ENCODE measurements around the gene MMRN2.
A peak's percentile ranks its signal among the peaks of the same experiment; 100 is the strongest.

The MMRN2 gene

DNA sequence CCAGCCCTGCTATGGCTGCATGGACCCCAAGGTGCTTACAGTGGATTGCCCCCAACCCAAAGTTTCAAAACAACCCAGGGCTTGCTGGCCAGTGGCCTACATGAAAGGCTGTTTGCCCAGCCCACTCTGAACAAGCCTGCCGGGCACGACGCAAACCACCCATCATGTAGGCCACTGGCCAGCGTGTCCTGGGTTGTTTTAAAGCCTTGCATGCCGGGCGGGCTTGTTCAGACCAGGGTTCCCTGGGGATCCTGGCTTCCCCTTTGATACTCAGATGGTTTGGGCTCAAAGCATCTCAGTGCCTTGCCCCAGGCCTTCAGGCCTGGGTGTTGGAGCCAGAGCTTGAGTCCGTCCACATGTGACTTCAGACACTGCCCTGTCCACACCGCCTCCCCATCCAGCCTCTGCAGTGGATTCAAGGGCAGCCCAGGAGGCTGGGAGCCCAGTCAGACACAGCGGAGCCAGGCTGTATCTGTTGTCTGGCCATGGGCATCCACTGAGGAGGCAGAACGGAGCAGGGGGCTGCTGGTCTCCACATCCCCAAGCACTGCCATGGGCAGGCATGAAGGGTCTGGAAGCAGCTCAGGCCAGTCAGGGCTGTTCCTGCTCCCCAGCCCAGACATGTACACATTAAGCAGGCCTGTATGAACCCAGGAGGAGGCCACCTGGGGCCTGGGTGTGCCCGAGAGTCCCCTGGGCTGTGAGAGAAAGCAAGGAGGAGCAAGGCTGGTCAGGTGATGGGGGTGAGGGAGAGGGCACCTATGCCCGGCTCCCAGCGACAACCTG lies 6.8 kb upstream of the MMRN2 start:
- H3K4me3 Mint-ChIP-seq = no peak overlapping the region
- DNase-seq (peak; percentile 1), ATAC-seq (no peak)
- H3K9me3 Mint-ChIP-seq = no peaks in the 10 kb centered on the region
- H3K4me1 Mint-ChIP-seq = peaks cover 26% of the 10 kb centered on the region
- peaks cover 8% of the 10 kb centered on the region for H3K27me3 Mint-ChIP-seq
- no peak overlapping the region for H3K27ac Mint-ChIP-seq
- H3K36me3 Mint-ChIP-seq (ENCODE audit: low read depth) = no peaks in the 10 kb centered on the region

DNA sequence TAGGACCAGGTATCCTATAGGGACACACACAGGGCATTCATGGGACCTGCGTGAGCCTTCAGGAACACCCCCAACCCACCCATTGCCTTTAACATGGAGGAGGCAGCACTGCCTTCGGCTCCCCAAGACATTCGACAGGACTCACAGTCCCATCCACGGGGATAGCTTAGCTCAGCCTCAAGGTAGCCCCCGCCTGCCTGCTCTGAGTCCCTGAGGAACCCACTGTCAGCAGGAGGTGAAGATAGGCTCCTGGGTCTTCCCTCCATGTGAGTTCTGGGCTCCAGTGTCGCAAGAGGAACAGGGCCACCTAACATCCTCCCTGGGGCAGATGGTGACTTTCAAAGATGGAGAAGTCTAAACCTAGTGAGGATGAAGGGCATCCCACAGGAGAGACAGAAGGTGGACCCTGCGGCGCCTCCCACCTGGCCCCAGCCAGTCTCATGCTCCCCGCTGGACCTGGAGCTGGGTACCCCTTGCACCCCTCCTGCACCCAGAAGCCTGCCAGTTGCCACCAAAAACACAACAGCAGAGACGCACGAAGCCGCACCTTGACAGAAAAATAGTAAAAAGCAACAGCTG lies 6.0 kb upstream of the MMRN2 start:
- Mint-ChIP-seq H3K27me3 (peaks cover 4% of the 10 kb centered on the region), H3K4me1 (peaks cover 21% of the 10 kb centered on the region), H3K9me3 (no peaks in the 10 kb centered on the region), H3K27ac (no peak overlapping the region), H3K36me3 (ENCODE audit: low read depth) (no peaks in the 10 kb centered on the region), H3K4me3 (no peak overlapping the region)
- DNase-seq (peak; percentile 1), ATAC-seq (no peak)

DNA sequence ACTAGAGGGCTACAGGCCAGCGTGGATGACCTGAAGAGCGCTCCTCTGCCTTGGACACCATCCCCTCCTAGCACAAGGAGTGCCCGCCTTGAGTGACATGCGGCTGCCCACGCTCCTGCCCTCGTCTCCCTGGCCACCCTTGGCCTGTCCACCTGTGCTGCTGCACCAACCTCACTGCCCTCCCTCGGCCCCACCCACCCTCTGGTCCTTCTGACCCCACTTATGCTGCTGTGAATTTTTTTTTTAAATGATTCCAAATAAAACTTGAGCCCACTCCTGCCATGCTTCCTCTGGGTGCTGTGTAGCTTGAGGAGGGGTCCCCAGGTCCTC lies 5.5 kb upstream of the MMRN2 start:
- no peaks in the 10 kb centered on the region for H3K9me3 Mint-ChIP-seq
- H3K27me3 Mint-ChIP-seq = peaks cover 3% of the 10 kb centered on the region
- ATAC-seq = no peak
- H3K4me3 Mint-ChIP-seq = no peak overlapping the region
- no peak for DNase-seq
- H3K36me3 Mint-ChIP-seq (ENCODE audit: low read depth) = no peaks in the 10 kb centered on the region
- no peak overlapping the region for H3K27ac Mint-ChIP-seq
- H3K4me1 Mint-ChIP-seq = peaks cover 21% of the 10 kb centered on the region

GRCh38 chr10:86962136-86962980 lies 4.9 kb upstream of the MMRN2 start:
- H3K36me3 Mint-ChIP-seq (ENCODE audit: low read depth) = no peaks in the 10 kb centered on the region
- H3K9me3 Mint-ChIP-seq = no peaks in the 10 kb centered on the region
- no peaks in the 10 kb centered on the region for H3K27me3 Mint-ChIP-seq
- DNase-seq (no peak), ATAC-seq (no peak)
- H3K4me1 Mint-ChIP-seq = peaks cover 21% of the 10 kb centered on the region
- no peak overlapping the region for H3K4me3 Mint-ChIP-seq
- H3K27ac Mint-ChIP-seq = no peak overlapping the region

- H3K4me3 Mint-ChIP-seq = no peak overlapping the region
- H3K36me3 Mint-ChIP-seq (ENCODE audit: low read depth) = no peaks in the 10 kb centered on the region
- peaks cover 17% of the 10 kb centered on the region for H3K4me1 Mint-ChIP-seq
- H3K9me3 Mint-ChIP-seq = no peaks in the 10 kb centered on the region
- ATAC-seq = no peak
- H3K27ac Mint-ChIP-seq = no peak overlapping the region
- H3K27me3 Mint-ChIP-seq = no peaks in the 10 kb centered on the region
- DNase-seq = no peak
Measured at GRCh38 chr10:86961481-86962091, 4.2 kb upstream of the MMRN2 start.

GRCh38 chr10:86960863-86961434 lies 3.5 kb upstream of the MMRN2 start:
- no peaks in the 10 kb centered on the region for H3K36me3 Mint-ChIP-seq (ENCODE audit: low read depth)
- H3K27ac Mint-ChIP-seq = no peak overlapping the region
- H3K4me1 Mint-ChIP-seq = peaks cover 11% of the 10 kb centered on the region
- DNase-seq (no peak), ATAC-seq (no peak)
- no peaks in the 10 kb centered on the region for H3K27me3 Mint-ChIP-seq
- H3K9me3 Mint-ChIP-seq = no peaks in the 10 kb centered on the region
- no peak overlapping the region for H3K4me3 Mint-ChIP-seq

DNA sequence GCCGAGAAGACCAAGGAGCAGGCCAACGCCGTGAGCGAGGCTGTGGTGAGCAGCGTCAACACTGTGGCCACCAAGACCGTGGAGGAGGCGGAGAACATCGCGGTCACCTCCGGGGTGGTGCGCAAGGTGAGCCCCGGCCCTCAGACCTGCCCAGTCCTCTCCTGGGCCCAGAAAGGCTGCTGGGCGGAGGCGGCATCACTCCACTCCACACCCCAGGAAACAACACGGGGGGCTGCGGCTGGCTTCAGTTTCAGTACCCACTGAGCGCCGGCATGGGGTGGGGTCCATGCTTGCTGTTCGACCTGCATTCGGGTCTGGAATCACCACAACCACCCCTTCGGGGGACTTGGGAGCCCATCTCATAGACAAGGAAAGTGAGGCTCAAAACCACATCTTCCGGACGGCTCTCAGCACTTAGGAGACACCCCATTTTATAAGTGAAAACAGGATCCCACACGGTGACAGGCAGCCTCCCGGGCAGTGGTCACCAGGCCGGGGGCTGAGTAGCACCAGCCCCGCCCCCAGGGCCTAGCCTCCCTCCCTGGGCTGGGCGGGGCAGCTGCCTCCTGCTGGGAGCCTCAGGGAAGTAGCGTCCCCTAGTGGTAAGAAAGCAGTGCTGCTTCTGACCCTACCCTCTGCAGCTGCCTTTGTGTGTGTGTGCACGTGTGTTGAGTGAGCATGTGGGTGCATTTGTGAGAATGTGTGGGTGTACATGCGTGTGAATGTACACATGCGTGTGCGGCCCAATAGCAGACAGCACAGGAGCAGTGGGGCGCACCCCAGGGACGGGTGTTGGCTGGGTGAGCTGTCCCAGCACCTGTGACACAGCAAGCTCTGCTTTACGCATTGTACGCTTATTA lies 2.8 kb upstream of the MMRN2 start:
- Mint-ChIP-seq H3K4me1 (peaks cover 3% of the 10 kb centered on the region), H3K27ac (no peak overlapping the region), H3K36me3 (ENCODE audit: low read depth) (no peaks in the 10 kb centered on the region), H3K9me3 (no peaks in the 10 kb centered on the region), H3K27me3 (no peaks in the 10 kb centered on the region), H3K4me3 (no peak overlapping the region)
- peak; percentile 44 for DNase-seq
- ATAC-seq = peak; percentile 70

DNA sequence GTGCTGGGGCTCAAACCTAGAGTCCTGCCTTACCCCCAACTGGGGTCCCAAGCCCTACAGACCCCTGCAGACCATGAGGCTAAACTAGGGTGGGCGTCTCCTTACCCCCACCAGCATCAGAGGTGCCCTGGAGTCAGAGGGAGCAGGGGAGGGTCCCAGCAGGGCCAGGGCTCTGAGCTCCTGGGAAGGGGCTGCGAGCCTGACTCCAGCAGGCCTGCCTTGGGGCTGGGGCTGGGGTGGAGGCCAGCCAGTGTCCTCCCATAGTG lies 2.3 kb upstream of the MMRN2 start:
- Mint-ChIP-seq H3K36me3 (ENCODE audit: low read depth) (no peaks in the 10 kb centered on the region), H3K27ac (no peak overlapping the region), H3K9me3 (no peaks in the 10 kb centered on the region), H3K4me1 (no peaks in the 10 kb centered on the region), H3K27me3 (no peaks in the 10 kb centered on the region), H3K4me3 (no peak overlapping the region)
- ATAC-seq = no peak
- DNase-seq = no peak

DNA sequence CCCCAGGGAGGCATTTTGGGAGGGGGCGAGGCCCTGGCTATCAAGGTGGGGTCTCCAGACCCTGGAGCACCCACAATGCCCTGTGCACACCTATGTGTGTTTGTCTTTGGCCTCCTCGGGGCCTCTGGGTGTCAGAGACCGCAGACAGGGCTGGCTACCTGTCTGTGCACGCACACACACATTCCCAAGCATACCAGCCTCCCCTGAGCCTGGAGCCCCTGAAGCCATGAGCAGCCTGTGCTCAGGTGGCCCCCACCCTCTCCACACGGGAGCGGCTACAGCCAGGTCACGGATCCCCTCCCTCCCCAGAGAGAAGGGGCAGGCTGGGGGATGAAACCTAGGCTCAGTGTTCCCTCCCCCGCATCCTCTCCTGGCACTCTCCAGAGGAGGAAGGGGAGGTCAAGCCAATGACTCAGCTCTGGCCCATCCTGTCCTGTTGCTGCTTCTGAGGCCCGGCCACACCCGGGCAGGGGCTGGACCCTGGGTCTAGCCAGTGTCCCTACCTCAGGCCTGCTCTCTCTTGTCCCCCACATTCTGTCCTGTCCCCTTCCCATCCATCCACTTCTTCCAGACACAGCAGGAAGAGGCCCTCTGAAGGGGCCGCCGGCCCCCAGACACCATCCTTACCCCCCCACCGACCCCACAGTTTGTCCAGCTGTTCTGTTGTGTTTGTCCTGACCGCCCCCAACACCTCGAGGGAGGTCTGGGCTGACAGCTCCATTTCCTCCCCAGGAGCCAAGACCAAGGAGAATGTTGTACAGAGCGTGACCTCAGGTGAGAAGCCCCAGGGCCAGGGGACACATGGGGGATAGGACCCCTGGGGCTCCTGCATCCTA lies 1.7 kb upstream of the MMRN2 start:
- Mint-ChIP-seq H3K4me1 (no peaks in the 10 kb centered on the region), H3K27ac (no peak overlapping the region), H3K4me3 (no peak overlapping the region), H3K9me3 (no peaks in the 10 kb centered on the region), H3K27me3 (no peaks in the 10 kb centered on the region), H3K36me3 (ENCODE audit: low read depth) (no peaks in the 10 kb centered on the region)
- DNase-seq = no peak
- ATAC-seq = no peak

DNA sequence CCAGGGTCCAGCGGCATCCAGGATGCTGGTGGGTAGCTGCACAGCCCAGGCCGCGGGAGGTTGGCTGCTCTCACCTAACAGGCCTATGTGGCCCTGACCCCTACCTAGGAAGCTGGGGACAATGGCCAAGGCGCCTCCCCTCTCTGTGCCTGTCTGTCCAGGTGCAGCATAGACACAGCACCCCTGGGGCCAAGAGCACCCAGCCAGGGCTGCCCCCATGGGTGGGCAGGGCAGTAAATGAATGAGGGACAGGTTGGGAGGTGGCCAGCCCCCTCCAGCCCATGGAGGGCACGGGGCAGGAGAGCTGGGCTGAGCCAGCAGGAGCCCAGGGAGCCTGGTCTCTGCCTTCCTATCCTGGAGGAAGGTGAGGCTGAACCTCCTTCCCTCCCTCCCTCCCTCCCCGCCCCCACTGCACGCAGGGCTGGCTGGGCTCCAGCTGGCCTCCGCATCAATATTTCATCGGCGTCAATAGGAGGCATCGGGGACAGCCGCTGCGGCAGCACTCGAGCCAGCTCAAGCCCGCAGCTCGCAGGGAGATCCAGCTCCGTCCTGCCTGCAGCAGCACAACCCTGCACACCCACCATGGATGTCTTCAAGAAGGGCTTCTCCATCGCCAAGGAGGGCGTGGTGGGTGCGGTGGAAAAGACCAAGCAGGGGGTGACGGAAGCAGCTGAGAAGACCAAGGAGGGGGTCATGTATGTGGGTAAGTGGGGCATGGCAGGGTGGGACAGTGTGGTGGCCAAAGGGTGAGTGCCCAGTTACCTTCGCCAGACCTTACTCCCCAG lies 893 bp upstream of the MMRN2 start, which contains the start of gene SNCG:
Gene SNCG (plus strand): TSS at position 484 of the 785 bp plus-strand sequence. CDS start 99 bp downstream, at position 583.
- H3K36me3 Mint-ChIP-seq (ENCODE audit: low read depth) = no peaks in the 10 kb centered on the region
- DNase-seq = no peak
- H3K27me3 Mint-ChIP-seq = no peaks in the 10 kb centered on the region
- no peaks in the 10 kb centered on the region for H3K4me1 Mint-ChIP-seq
- H3K27ac Mint-ChIP-seq = no peak within 1 kb of the TSS
- H3K4me3 Mint-ChIP-seq = no peak within 1 kb of the TSS
- no peaks in the 10 kb centered on the region for H3K9me3 Mint-ChIP-seq
- ATAC-seq = no peak

DNA sequence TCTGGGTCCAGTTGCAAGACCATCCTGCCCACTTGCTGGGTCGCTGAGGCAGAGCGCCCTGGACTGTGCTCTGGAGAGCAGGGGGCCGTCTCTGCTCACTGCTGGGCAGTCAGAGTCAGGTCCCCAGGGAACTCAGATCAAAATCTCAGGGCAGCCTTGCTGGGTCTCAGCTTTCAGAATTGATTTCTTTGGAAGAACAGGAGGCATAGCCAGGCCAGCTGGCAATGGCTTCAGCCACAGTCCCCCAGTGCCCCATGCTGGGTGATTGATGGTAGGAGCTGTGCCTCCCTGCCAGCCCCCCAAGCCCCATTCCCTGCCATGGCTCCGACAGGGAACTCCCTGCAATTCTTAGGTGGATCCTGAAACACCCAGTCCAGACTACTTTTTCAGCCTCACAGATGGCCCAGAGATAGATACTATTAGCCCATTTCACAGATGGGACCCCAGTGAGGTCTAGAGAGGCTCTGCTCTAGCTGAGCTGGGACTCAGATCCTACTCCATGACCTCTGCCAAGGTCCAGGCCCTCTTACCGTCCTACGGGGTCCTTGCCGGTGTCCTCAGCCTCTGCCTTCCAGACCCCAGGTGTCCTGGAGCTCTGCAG lies 467 bp downstream of the MMRN2 start:
- no peaks in the 10 kb centered on the region for H3K36me3 Mint-ChIP-seq (ENCODE audit: low read depth)
- no peak for ATAC-seq
- H3K4me1 Mint-ChIP-seq = no peaks in the 10 kb centered on the region
- H3K27ac Mint-ChIP-seq = no peak overlapping the region
- H3K9me3 Mint-ChIP-seq = peaks cover 12% of the 10 kb centered on the region
- no peak for DNase-seq
- H3K27me3 Mint-ChIP-seq = no peaks in the 10 kb centered on the region
- H3K4me3 Mint-ChIP-seq = no peak overlapping the region

GRCh38 chr10:86956195-86956847 lies 1.1 kb downstream of the MMRN2 start:
- DNase-seq (no peak), ATAC-seq (no peak)
- Mint-ChIP-seq H3K4me1 (no peaks in the 10 kb centered on the region), H3K27ac (no peak overlapping the region), H3K9me3 (peaks cover 16% of the 10 kb centered on the region), H3K4me3 (no peak overlapping the region), H3K27me3 (no peaks in the 10 kb centered on the region), H3K36me3 (ENCODE audit: low read depth) (no peaks in the 10 kb centered on the region)
